Activated naive CD4-positive, alpha-beta T cell treated with anti-CD3 and anti-CD28 coated beads, Interleukin-2, amount 10 ng/mL, durations not matched to agents 7 days and 5 days (primary cell): ENCODE data around the gene SKI.

Experiments
- CTCF ChIA-PET: fragments of 350-600 bp; sonication (Branson Sonifier 250); formaldehyde crosslinking; loops from one replicate; lab custom pipeline; 2021; ENCODE audit warnings: antibody characterized with exemption; lab: Charles Lee
- DNase-seq: peaks from one replicate; pipeline ENCODE4 v3.0.0-alpha.2; 2020
- H3K27ac Mint-ChIP-seq: one replicate; pipeline ENCODE4 v1.8.0; 2021; ENCODE audit warnings: mild to moderate bottlenecking, moderate library complexity, mixed read lengths
- H3K27me3 Mint-ChIP-seq: one replicate; pipeline ENCODE4 v1.8.0; 2021; ENCODE audit warnings: mild to moderate bottlenecking, mixed read lengths
- H3K36me3 Mint-ChIP-seq: one replicate; pipeline ENCODE4 v1.8.0; 2021; ENCODE audit warnings: mixed read lengths
- H3K4me1 Mint-ChIP-seq: one replicate; pipeline ENCODE4 v1.8.0; 2021; ENCODE audit warnings: mixed read lengths
- H3K4me3 Mint-ChIP-seq: one replicate; pipeline ENCODE4 v1.8.0; 2021; ENCODE audit warnings: mild to moderate bottlenecking, moderate library complexity, mixed read lengths
- H3K9me3 Mint-ChIP-seq: one replicate; pipeline ENCODE4 v1.8.0; 2021; ENCODE audit warnings: mixed read lengths

SKI gene

GRCh38 chr1:2340918-2341254 is 112.8 kb downstream of the SKI start:
- DNase-seq: no peak
- Mint-ChIP-seq H3K27me3 (no peaks in the 10 kb centered on the region), H3K27ac (no peak overlapping the region), H3K36me3 (no peaks in the 10 kb centered on the region), H3K9me3 (no peaks in the 10 kb centered on the region), H3K4me3 (no peak overlapping the region), H3K4me1 (no peaks in the 10 kb centered on the region)
- CTCF ChIA-PET: no interaction called here

- Mint-ChIP-seq H3K4me3 (no peak overlapping the region), H3K36me3 (no peaks in the 10 kb centered on the region), H3K4me1 (no peaks in the 10 kb centered on the region), H3K27ac (no peak overlapping the region), H3K9me3 (no peaks in the 10 kb centered on the region), H3K27me3 (no peaks in the 10 kb centered on the region)
- CTCF ChIA-PET: no interaction called here
- DNase-seq: no peak
Measured at GRCh38 chr1:2341706-2342383, 113.7 kb downstream of the SKI start.

- no peaks in the 10 kb centered on the region for H3K36me3 Mint-ChIP-seq
- CTCF ChIA-PET: no interaction called here
- no peaks in the 10 kb centered on the region for H3K4me1 Mint-ChIP-seq
- DNase-seq: no peak
- no peak overlapping the region for H3K27ac Mint-ChIP-seq
- no peaks in the 10 kb centered on the region for H3K27me3 Mint-ChIP-seq
- H3K9me3 Mint-ChIP-seq: no peaks in the 10 kb centered on the region
- H3K4me3 Mint-ChIP-seq: no peak overlapping the region
Measured at GRCh38 chr1:2342384-2343022, 114.4 kb downstream of the SKI start.

GRCh38 chr1:2343023-2343935 is 115.2 kb downstream of the SKI start:
- CTCF ChIA-PET: no interaction called here
- no peaks in the 10 kb centered on the region for H3K4me1 Mint-ChIP-seq
- no peaks in the 10 kb centered on the region for H3K36me3 Mint-ChIP-seq
- no peak overlapping the region for H3K4me3 Mint-ChIP-seq
- no peaks in the 10 kb centered on the region for H3K27me3 Mint-ChIP-seq
- H3K27ac Mint-ChIP-seq: no peak overlapping the region
- no peak for DNase-seq
- no peaks in the 10 kb centered on the region for H3K9me3 Mint-ChIP-seq

- DNase-seq: no peak
- Mint-ChIP-seq H3K36me3 (no peaks in the 10 kb centered on the region), H3K27me3 (peaks cover 4% of the 10 kb centered on the region), H3K9me3 (no peaks in the 10 kb centered on the region), H3K4me1 (no peaks in the 10 kb centered on the region), H3K4me3 (no peak overlapping the region), H3K27ac (no peak overlapping the region)
- CTCF ChIA-PET: no interaction called here
Measured at GRCh38 chr1:2344121-2344681, 116.1 kb downstream of the SKI start.

GRCh38 chr1:2344744-2345296 is 116.7 kb downstream of the SKI start:
- no peak for DNase-seq
- H3K9me3 Mint-ChIP-seq: no peaks in the 10 kb centered on the region

GRCh38 chr1:2345297-2346075 is 117.4 kb downstream of the SKI start:
- Mint-ChIP-seq H3K4me1 (no peaks in the 10 kb centered on the region), H3K36me3 (no peaks in the 10 kb centered on the region), H3K9me3 (no peaks in the 10 kb centered on the region), H3K27ac (no peak overlapping the region), H3K27me3 (peaks cover 4% of the 10 kb centered on the region), H3K4me3 (no peak overlapping the region)
- CTCF ChIA-PET: no interaction called here
- DNase-seq: no peak

More at GRCh38 chr1:2344744-2345296, 116.7 kb downstream of the SKI start:
- no peaks in the 10 kb centered on the region for H3K4me1 Mint-ChIP-seq
- CTCF ChIA-PET: no interaction called here
- H3K36me3 Mint-ChIP-seq: no peaks in the 10 kb centered on the region
- peaks cover 4% of the 10 kb centered on the region for H3K27me3 Mint-ChIP-seq
- no peak overlapping the region for H3K27ac Mint-ChIP-seq
- no peak overlapping the region for H3K4me3 Mint-ChIP-seq

GRCh38 chr1:2346691-2347408 is 118.7 kb downstream of the SKI start:
- Mint-ChIP-seq H3K36me3 (no peaks in the 10 kb centered on the region), H3K4me3 (no peak overlapping the region), H3K27me3 (peaks cover 4% of the 10 kb centered on the region), H3K27ac (no peak overlapping the region), H3K9me3 (no peaks in the 10 kb centered on the region), H3K4me1 (no peaks in the 10 kb centered on the region)
- no peak for DNase-seq
- CTCF ChIA-PET: no interaction called here

GRCh38 chr1:2347409-2347785 is 119.3 kb downstream of the SKI start:
- DNase-seq: no peak
- Mint-ChIP-seq H3K27ac (no peak overlapping the region), H3K27me3 (peaks cover 4% of the 10 kb centered on the region), H3K9me3 (no peaks in the 10 kb centered on the region), H3K4me3 (no peak overlapping the region), H3K36me3 (no peaks in the 10 kb centered on the region), H3K4me1 (no peaks in the 10 kb centered on the region)
- CTCF ChIA-PET: no interaction called here

GRCh38 chr1:2347896-2348295 is 119.8 kb downstream of the SKI start:
- H3K27me3 Mint-ChIP-seq: peaks cover 4% of the 10 kb centered on the region
- no peaks in the 10 kb centered on the region for H3K4me1 Mint-ChIP-seq
- no peak for DNase-seq
- CTCF ChIA-PET: no interaction called here
- H3K4me3 Mint-ChIP-seq: no peak overlapping the region
- no peak overlapping the region for H3K27ac Mint-ChIP-seq
- H3K9me3 Mint-ChIP-seq: no peaks in the 10 kb centered on the region
- no peaks in the 10 kb centered on the region for H3K36me3 Mint-ChIP-seq

- H3K9me3 Mint-ChIP-seq: no peaks in the 10 kb centered on the region
- H3K36me3 Mint-ChIP-seq: no peaks in the 10 kb centered on the region
Measured at GRCh38 chr1:2348346-2349325, 120.5 kb downstream of the SKI start.

GRCh38 chr1:2349806-2350205 is 121.7 kb downstream of the SKI start:
- Mint-ChIP-seq H3K36me3 (no peaks in the 10 kb centered on the region), H3K9me3 (no peaks in the 10 kb centered on the region), H3K27me3 (peaks cover 4% of the 10 kb centered on the region), H3K4me1 (no peaks in the 10 kb centered on the region), H3K27ac (no peak overlapping the region), H3K4me3 (no peak overlapping the region)
- CTCF ChIA-PET: no interaction called here
- no peak for DNase-seq

More at GRCh38 chr1:2348346-2349325, 120.5 kb downstream of the SKI start:
- H3K4me1 Mint-ChIP-seq: no peaks in the 10 kb centered on the region
- CTCF ChIA-PET: no interaction called here
- no peak overlapping the region for H3K27ac Mint-ChIP-seq
- peaks cover 4% of the 10 kb centered on the region for H3K27me3 Mint-ChIP-seq
- H3K4me3 Mint-ChIP-seq: no peak overlapping the region
- no peak for DNase-seq
